ENCODE data around the gene AHNAK.
A peak's percentile ranks its signal among the peaks of the same experiment; 100 is the strongest.
"Not testable (repeated sequence)": the region's sequence is repeated elsewhere in the genome, so short reads cannot be mapped to it uniquely, and the experiment has no call there.

The AHNAK gene

GRCh38 chr11:62591448-62592145, 45.0 kb upstream of the AHNAK start, which contains the start of gene TUT1:
Gene TUT1, minus strand, starts transcription at chr11:62591523. Its CDS starts 38 bp downstream, at chr11:62591485.
- ChIA-PET POLR2A (ENCODE audit: low non-redundant PET) (interaction anchor here (0.5 to 2.9 kb wide), 18 partner anchors 9 to 136 kb away, joined by 3 to 24 read pairs (median 4); partner anchors contain the start of genes AHNAK, B3GAT3, C11orf98 and CSKMT), CTCF (interaction anchor here (0.6 kb wide), 2 partner anchors 19 to 215 kb away, joined by 3 read pairs; no protein-coding TSS in a partner anchor)
- H3K27ac ChIP-seq: peak within 1 kb of the TSS; percentile 91
- no peak for TF ChIP-seq CTCF (conservative IDR thresholded peaks at IDR 0.05; ENCODE audit: low read depth)
- peak; percentile 89 for DNase-seq (ENCODE audit: low spot score)

- no peak for DNase-seq (ENCODE audit: low spot score)
- CTCF ChIA-PET: interaction anchor here (0.6 kb wide), 1 partner anchor 123 kb away, joined by 4 read pairs; no protein-coding TSS in a partner anchor
- peak; percentile 34 for TF ChIP-seq CTCF (conservative IDR thresholded peaks at IDR 0.05; ENCODE audit: low read depth)
- POLR2A ChIA-PET (ENCODE audit: low non-redundant PET): no interaction called here
- peak overlapping the region; percentile 37 for H3K27ac ChIP-seq
Observed at GRCh38 chr11:62588966-62589637, 42.5 kb upstream of the AHNAK start.

- POLR2A ChIA-PET (ENCODE audit: low non-redundant PET); CTCF ChIA-PET; DNase-seq (ENCODE audit: low spot score): not testable (repeated sequence)
- peak overlapping the region; percentile 36 for H3K27ac ChIP-seq
Observed at GRCh38 chr11:62585356-62585755, 38.8 kb upstream of the AHNAK start.

- POLR2A ChIA-PET (ENCODE audit: low non-redundant PET); H3K27ac ChIP-seq; CTCF ChIA-PET; DNase-seq (ENCODE audit: low spot score): not testable (repeated sequence)
Observed at GRCh38 chr11:62581735-62582134, 35.1 kb upstream of the AHNAK start.

GRCh38 chr11:62580959-62581715, 34.5 kb upstream of the AHNAK start:
- CTCF ChIA-PET: no interaction called here
- no peak for DNase-seq (ENCODE audit: low spot score)
- peak overlapping the region; percentile 13; the same call in 1 of the 2 replicates for H3K27ac ChIP-seq
- TF ChIP-seq CTCF (conservative IDR thresholded peaks at IDR 0.05; ENCODE audit: low read depth): no peak
- POLR2A ChIA-PET (ENCODE audit: low non-redundant PET): interaction anchor here (0.6 to 0.7 kb wide), 2 partner anchors 11 to 73 kb away, joined by 4 to 10 read pairs; partner anchors contain the start of gene TUT1

- no peak overlapping the region for H3K27ac ChIP-seq
- CTCF ChIA-PET: no interaction called here
- POLR2A ChIA-PET (ENCODE audit: low non-redundant PET): interaction anchor here (0.7 kb wide), 1 partner anchor 20 kb away, joined by 3 read pairs; no protein-coding TSS in a partner anchor
- no peak for TF ChIP-seq CTCF (conservative IDR thresholded peaks at IDR 0.05; ENCODE audit: low read depth)
- no peak for DNase-seq (ENCODE audit: low spot score)
Observed at GRCh38 chr11:62579252-62579651, 32.6 kb upstream of the AHNAK start.

- no peak for DNase-seq (ENCODE audit: low spot score)
- POLR2A ChIA-PET (ENCODE audit: low non-redundant PET): interaction anchor here (0.8 kb wide), 1 partner anchor 51 kb away, joined by 9 read pairs; no protein-coding TSS in a partner anchor
- no peak for TF ChIP-seq CTCF (conservative IDR thresholded peaks at IDR 0.05; ENCODE audit: low read depth)
- peak overlapping the region; percentile 86 for H3K27ac ChIP-seq
- CTCF ChIA-PET: interaction anchor here (0.7 kb wide), 1 partner anchor 36 kb away, joined by 3 read pairs; no protein-coding TSS in a partner anchor
Observed at GRCh38 chr11:62578541-62578940, 31.9 kb upstream of the AHNAK start.

Measured in RWPE1 (cell line).